H1 (cell line): ENCODE measurements around the gene PLXND1. TPM values are rescaled to one million over a fixed set of nuclear protein-coding genes. Genes with fewer than 3 reads are reported as not detected.
A peak's percentile ranks its signal among the peaks of the same experiment; 100 is the strongest.

ENCODE experiments used
- CTCF ChIA-PET: fragments of 300-600 bp; sonication (Branson Sonifier 250); formaldehyde crosslinking; loops from one replicate; lab custom pipeline; 2021; ENCODE audit not compliant: partially characterized antibody; lab: Charles Lee
- POLR2A ChIA-PET: fragments of 300-600 bp; sonication (Branson Sonifier 250); formaldehyde crosslinking; loops from one replicate; lab custom pipeline; 2021; ENCODE audit warnings: inconsistent platforms; ENCODE audit not compliant: partially characterized antibody; lab: Charles Lee
- DNase-seq, 2 experiments: peaks; one replicate each; pipeline versions ENCODE4 v3.0.0 to v3.0.0-alpha.2; 2010 to 2022; ENCODE audit warnings: low spot score in 2 of 2, low read depth in 1 of 2, mixed read lengths in 1 of 2
- FAIRE-seq: peaks from 2 replicates; lab custom pipeline; 2011; peaks lifted over from hg19 to GRCh38; lab: Jason Lieb, UNC
- H2AFZ ChIP-seq: 2 replicates; pipeline ENCODE4 v1.8.1; 2012; ENCODE audit warnings: low read length, inconsistent platforms
- H2AK5ac ChIP-seq: 2 replicates; pipeline ENCODE4 v1.6.1; 2013; ENCODE audit warnings: low read depth, low read length
- H2BK120ac ChIP-seq: replicated peaks from 2 replicates; pipeline ENCODE3; 2013; ENCODE audit warnings: low read depth, low read length, inconsistent platforms
- H2BK12ac ChIP-seq: 2 replicates; pipeline ENCODE4 v1.6.1; 2013; ENCODE audit warnings: low read depth, low read length
- H2BK15ac ChIP-seq: 2 replicates; pipeline ENCODE4 v1.6.1; 2013; ENCODE audit warnings: low read length
- H2BK20ac ChIP-seq: 2 replicates; pipeline ENCODE4 v1.6.1; 2013; ENCODE audit warnings: low read length
- H2BK5ac ChIP-seq: 2 replicates; pipeline ENCODE4 v1.6.1; 2013; ENCODE audit warnings: low read depth, low read length
- H3K14ac ChIP-seq: 2 replicates; pipeline ENCODE4 v1.6.1; 2013; ENCODE audit warnings: inconsistent platforms; ENCODE audit not compliant: insufficient read length
- H3K18ac ChIP-seq: 2 replicates; pipeline ENCODE4 v1.6.1; 2013; ENCODE audit warnings: low read length; ENCODE audit errors: extremely low read depth
- H3K23ac ChIP-seq: 2 replicates; pipeline ENCODE4 v1.6.1; 2013; ENCODE audit warnings: inconsistent platforms; ENCODE audit not compliant: insufficient read length
- H3K23me2 ChIP-seq: 2 replicates; pipeline ENCODE4 v1.6.1; 2013; ENCODE audit warnings: low read depth, low read length
- H3K27ac ChIP-seq: 2 replicates; pipeline ENCODE4 v1.6.1; 2011; ENCODE audit warnings: low read depth, low read length, inconsistent platforms
- H3K27me3 ChIP-seq, 4 experiments: replicated peaks in 1 of 4; 1 replicate in 1 of 4; 2 replicates in 3 of 4; pipeline versions ENCODE4 v1.6.1 to v1.8.1; 2011 to 2013; ENCODE audit warnings: low read length in 3 of 4, mild to moderate bottlenecking in 3 of 4, inconsistent platforms in 2 of 4, mixed read lengths in 2 of 4, moderate library complexity in 1 of 4; ENCODE audit not compliant: control insufficient read depth in 3 of 4, insufficient read depth in 3 of 4; ENCODE audit errors: extremely low read depth in 1 of 4
- H3K36me3 ChIP-seq, 4 experiments: 2 replicates each; pipeline versions ENCODE4 v1.6.1 to v1.8.1; 2011 to 2013; ENCODE audit warnings: mild to moderate bottlenecking in 4 of 4, low read length in 3 of 4, moderate library complexity in 2 of 4, control low read depth in 1 of 4, inconsistent platforms in 1 of 4; ENCODE audit not compliant: insufficient read depth in 4 of 4, control insufficient read depth in 2 of 4
- H3K4ac ChIP-seq: replicated peaks from 2 replicates; pipeline ENCODE3; 2013; ENCODE audit warnings: low read length, low read depth, mixed read lengths, inconsistent platforms; ENCODE audit not compliant: insufficient read length
- H3K4me1 ChIP-seq, 4 experiments: replicated peaks in 1 of 4; 1 replicate in 1 of 4; 2 replicates in 3 of 4; pipeline versions ENCODE4 v1.6.1 to v1.8.1; 2011 to 2013; ENCODE audit warnings: low read length in 3 of 4, inconsistent platforms in 2 of 4, mixed read lengths in 1 of 4; ENCODE audit not compliant: insufficient read depth in 4 of 4, control insufficient read depth in 3 of 4
- H3K4me2 ChIP-seq, 2 experiments: 2 replicates each; pipeline versions ENCODE4 v1.6.1 to v1.8.1; 2011 to 2013; ENCODE audit warnings: low read depth in 2 of 2, low read length in 2 of 2, control low read depth in 1 of 2, inconsistent platforms in 1 of 2, mild to moderate bottlenecking in 1 of 2; ENCODE audit not compliant: insufficient read depth in 1 of 2
- H3K4me3 ChIP-seq, 4 experiments: fragments of 200-600, 300-600 bp in 1 of 4; sonication (generic), shearing (Covaris generic), sonication (Bioruptor Twin) in 1 of 4; 2 replicates each; pipeline versions ENCODE4 v1.5.1 to v1.8.1; 2011 to 2016; ENCODE audit warnings: low read length in 4 of 4, low read depth in 3 of 4, control low read depth in 2 of 4, inconsistent platforms in 2 of 4, mild to moderate bottlenecking in 2 of 4, mixed read lengths in 1 of 4, moderate library complexity in 1 of 4; ENCODE audit not compliant: insufficient read depth in 2 of 4; ENCODE audit errors: extremely low read depth in 1 of 4
- H3K56ac ChIP-seq: replicated peaks from 2 replicates; pipeline ENCODE3; 2013; ENCODE audit warnings: low read depth, mild to moderate bottlenecking, mixed read lengths, low read length, inconsistent platforms; ENCODE audit not compliant: insufficient read length
- H3K79me1 ChIP-seq: 2 replicates; pipeline ENCODE4 v1.6.1; 2013; ENCODE audit warnings: low read depth, low read length, control low read depth
- H3K79me2 ChIP-seq, 2 experiments: 2 replicates each; pipeline versions ENCODE4 v1.6.1 to v1.8.1; 2012 to 2013; ENCODE audit warnings: low read length in 2 of 2, mild to moderate bottlenecking in 2 of 2, inconsistent platforms in 1 of 2; ENCODE audit not compliant: insufficient read depth in 2 of 2, control insufficient read depth in 1 of 2
- H3K9ac ChIP-seq, 4 experiments: replicated peaks in 1 of 4; 1 replicate in 1 of 4; 2 replicates in 3 of 4; pipeline versions ENCODE4 v1.6.1 to v1.8.1; 2011 to 2013; ENCODE audit warnings: low read depth in 3 of 4, low read length in 3 of 4, control low read depth in 2 of 4, mild to moderate bottlenecking in 2 of 4, moderate library complexity in 2 of 4, inconsistent platforms in 1 of 4; ENCODE audit errors: extremely low read depth in 1 of 4
- H3K9me3 ChIP-seq, 2 experiments: 2 replicates each; pipeline versions ENCODE4 v1.6.1 to v1.8.1; 2012 to 2013; ENCODE audit warnings: mild to moderate bottlenecking in 2 of 2, moderate library complexity in 2 of 2, control low read depth in 1 of 2, inconsistent platforms in 1 of 2, low read depth in 1 of 2, low read length in 1 of 2, mixed read lengths in 1 of 2; ENCODE audit not compliant: insufficient read depth in 2 of 2
- H4K20me1 ChIP-seq, 2 experiments: replicated peaks in 1 of 2; 2 replicates each; pipeline versions ENCODE3 to v1.8.1; 2011 to 2013; ENCODE audit warnings: inconsistent platforms in 2 of 2, low read length in 2 of 2, mild to moderate bottlenecking in 1 of 2; ENCODE audit not compliant: insufficient read depth in 2 of 2, control insufficient read depth in 1 of 2
- H4K5ac ChIP-seq: 2 replicates; pipeline ENCODE4 v1.6.1; 2013; ENCODE audit warnings: low read length, low read depth, mixed read lengths, inconsistent platforms; ENCODE audit not compliant: insufficient read length
- H4K8ac ChIP-seq: 2 replicates; pipeline ENCODE4 v1.8.0; 2013; ENCODE audit warnings: mild to moderate bottlenecking, moderate library complexity, low read length, inconsistent platforms; ENCODE audit not compliant: insufficient read depth; ENCODE audit errors: extremely low read depth
- H4K91ac ChIP-seq: replicated peaks from 2 replicates; pipeline ENCODE3; 2013; ENCODE audit warnings: low read length, mixed read lengths, inconsistent platforms; ENCODE audit not compliant: insufficient read length
- ASH2L ChIP-seq: fragments of 200-600, 300-600 bp; sonication (generic); IDR thresholded peaks from one replicate; pipeline ENCODE4 v1.7.1; 2017; ENCODE audit warnings: low read length
- CTBP2 ChIP-seq: IDR thresholded peaks from 2 replicates; pipeline ENCODE4 v1.7.0; 2011; ENCODE audit warnings: borderline replicate concordance, mild to moderate bottlenecking, moderate library complexity, mixed read lengths, low read length; ENCODE audit not compliant: insufficient read depth, insufficient read length
- E2F6 ChIP-seq: IDR thresholded peaks from 2 replicates; pipeline ENCODE4 v1.6.1; 2012; ENCODE audit warnings: inconsistent platforms
- EGR1 ChIP-seq: IDR thresholded peaks from 2 replicates; pipeline ENCODE4 v1.6.1; 2011; ENCODE audit warnings: low read depth, low read length, borderline replicate concordance
- KDM1A ChIP-seq: fragments of 200-600, 300-600 bp; sonication (generic); IDR thresholded peaks from 2 replicates; pipeline ENCODE4 v1.7.1; 2016; ENCODE audit warnings: mild to moderate bottlenecking, low read length, borderline replicate concordance
- KDM4A ChIP-seq: IDR thresholded peaks from one replicate; pipeline ENCODE4 v1.7.1; 2012; ENCODE audit warnings: low read depth, mild to moderate bottlenecking, moderate library complexity, low read length, inconsistent platforms; ENCODE audit not compliant: severe bottlenecking
- POU5F1 ChIP-seq: IDR thresholded peaks from 2 replicates; pipeline ENCODE4 v1.6.1; 2011; ENCODE audit warnings: low read depth, mild to moderate bottlenecking, low read length, moderate library complexity
- SP1 ChIP-seq: IDR thresholded peaks from 2 replicates; pipeline ENCODE4 v1.6.1; 2011; ENCODE audit warnings: low read depth, low read length
- SUZ12 ChIP-seq: fragments of 200-600 bp; sonication (generic); IDR thresholded peaks from 2 replicates; pipeline ENCODE4 v1.6.1; 2012; ENCODE audit warnings: mild to moderate bottlenecking, inconsistent platforms, low read length, moderate library complexity, mixed read lengths
- TAF7 ChIP-seq: optimal IDR thresholded peaks from 2 replicates; pipeline ENCODE3; 2011; ENCODE audit warnings: low read depth, mild to moderate bottlenecking, inconsistent platforms, low read length, moderate library complexity, borderline replicate concordance
- WGBS, 2 experiments: shearing (Covaris generic) in 1 of 2; methylation state at CpG; one replicate each; pipeline versions ENCODE4 v1.1.6 to v1.1.7; 2013 to 2015; ENCODE audit warnings: low lambda C conversion rate in 2 of 2, mixed read lengths in 2 of 2, inconsistent platforms in 1 of 2, low coverage in 1 of 2, missing lambda C conversion rate in 1 of 2; ENCODE audit not compliant: insufficient replicate concordance in 2 of 2, insufficient coverage in 1 of 2, insufficient read length in 1 of 2; ENCODE audit errors: extremely low coverage in 1 of 2, missing lambda C conversion rate in 1 of 2; 5-methylcytosine and 5-hydroxymethylcytosine counted together
- polyA plus RNA-seq, 7 experiments: library from polyadenylated mRNA; depleted of rRNA in 3 of 7; stranded (reverse) in 5 of 7; unstranded in 2 of 7; fragments of >200 nt in 5 of 7; fragments of 200-250 nt in 2 of 7; gene quantifications; 1 replicate in 5 of 7; 2 replicates in 1 of 7; 4 replicates in 1 of 7; pipeline versions ENCODE4 v1.2.1 to v1.2.3, GENCODE V29; 2011 to 2013; ENCODE audit warnings: missing spikeins in 2 of 7, mixed read lengths in 2 of 7
- total RNA-seq: library from RNA; stranded (reverse); fragmentation: NEBNext Ultra II Directional; extraction: Animal tissue kit (Norgen Biotek cat#: 25700); gene quantifications from 2 replicates; pipeline ENCODE4 v1.2.1, GENCODE V29; 2021

The PLXND1 gene
- total and polyA plus RNA-seq, 2 of the 8 experiments (the other 6 are each of a cell fraction or from before 2014, with no cell fraction given): 17.7 to 66.4 TPM

- H3K4me1 ChIP-seq: peaks cover 13 to 49% (median 39%) of the 10 kb centered on the region in 4 experiments
- CTCF ChIA-PET: interaction anchor here (0.7 to 2.7 kb wide), 15 partner anchors 8 to 112 kb away, joined by 3 to 11 read pairs (median 4); no protein-coding TSS in a partner anchor
- TF ChIP-seq SP1 (0 out of 2 replicates have a peak, but pooled peaks have one; percentile 31), CTBP2 (no peak), EGR1 (peak; percentile 53; the same call in 1 of the 2 replicates), SUZ12 (no peak), E2F6 (peak; percentile 57; the same call in 1 of the 2 replicates), ASH2L (peak; percentile 61), KDM4A (no peak), POU5F1 (no peak), TAF7 (peak; percentile 34), KDM1A (peak; percentile 45; the same call in 1 of the 2 replicates)
Measured at GRCh38 chr3:129592381-129593131, 13.9 kb downstream of the PLXND1 start.

More at GRCh38 chr3:129592381-129593131, 13.9 kb downstream of the PLXND1 start:
- POLR2A ChIA-PET: interaction anchor here (0.9 to 2.5 kb wide), 10 partner anchors 11 to 102 kb away, joined by 3 to 14 read pairs (median 3); partner anchors contain the start of gene PLXND1
- Histone ChIP-seq H3K23me2 (no peaks in the 10 kb centered on the region; the same call in 1 of the 2 replicates), H3K4ac (peak overlapping the region; percentile 73), H4K91ac (peak overlapping the region; percentile 91), H3K9me3 (no peaks in the 10 kb centered on the region), H3K4me2 (peak overlapping the region; percentile 61 to 75), H2BK120ac (peak overlapping the region; percentile 89), H3K27me3 (no peaks in the 10 kb centered on the region), H4K20me1 (no peaks in the 10 kb centered on the region), H2BK20ac (peak overlapping the region; percentile 13; the same call in 1 of the 2 replicates), H4K5ac (no peak overlapping the region), H3K27ac (peak overlapping the region; percentile 10; the same call in 1 of the 2 replicates), H2AFZ (no peak overlapping the region), H4K8ac (no peak overlapping the region), H2AK5ac (no peak overlapping the region), H2BK15ac (peak overlapping the region; percentile 46; the same call in 1 of the 2 replicates), H3K23ac (no peak overlapping the region), H3K36me3 (no peaks in the 10 kb centered on the region), H3K18ac (peak overlapping the region; percentile 92), H3K9ac (peak overlapping the region in 1 of 4 experiments; percentile 13; a peak in 1 of 7 replicates), H2BK5ac (peak overlapping the region; percentile 93; the same call in 1 of the 2 replicates), H3K14ac (no peak overlapping the region), H3K79me2 (peaks cover 0 to 13% of the 10 kb centered on the region in 2 experiments; a peak in 1 of 4 replicates), H3K79me1 (peaks cover 10% of the 10 kb centered on the region), H3K56ac (no peak overlapping the region), H2BK12ac (peak overlapping the region; percentile 99), H3K4me3 (peak overlapping the region; percentile 6 to 53 (median 13); a peak in 4 of 8 replicates)
- WGBS, 2 experiments: 14% methylated on average over 16 of the region's 26 CpGs; no CpG with 5 or more reads in 1 of the 2 experiments
- DNase-seq (peak in 1 of 2 experiments; percentile 77), FAIRE-seq (no peak)
